ENCODE results near the gene SERPINE1. TPM values are rescaled to one million over a fixed set of nuclear protein-coding genes. Genes with fewer than 3 reads are reported as not detected.

The SERPINE1 gene
- total RNA-seq, 1 experiment from 2014 or later, result 12.8 TPM

GRCh38 chr7:101134399-101134980 lies 7.6 kb downstream of the SERPINE1 start:
- Histone ChIP-seq H3K79me2 (ENCODE audit: insufficient read depth, low read length) (no peaks in the 10 kb centered on the region), H4K20me1 (ENCODE audit: insufficient read depth) (no peaks in the 10 kb centered on the region), H3K4me1 (ENCODE audit: control insufficient read depth in 1 of 2, insufficient read depth in 2 of 2, low read length in 2 of 2) (peaks cover 14 to 44% of the 10 kb centered on the region in 2 experiments), H3K4me3 (replicated peaks in 1 of 2; ENCODE audit: low read depth in 1 of 2, low read length in 2 of 2) (no peak overlapping the region), H3K27ac (ENCODE audit: low read depth, low read length) (no peak overlapping the region), H3K36me3 (ENCODE audit: control insufficient read depth in 1 of 2, insufficient read depth in 2 of 2, low read length in 2 of 2) (peaks cover 0 to 5% of the 10 kb centered on the region in 2 experiments; a peak in 1 of 4 replicates), H3K4me2 (ENCODE audit: low read length) (no peak overlapping the region), H3K9me2 (ENCODE audit: insufficient read depth) (no peaks in the 10 kb centered on the region), H3K27me3 (ENCODE audit: insufficient read depth, low read length) (no peaks in the 10 kb centered on the region), H2AFZ (ENCODE audit: low read depth, low read length, poor library complexity, severe bottlenecking) (no peak overlapping the region), H3K9ac (ENCODE audit: low read length) (no peak overlapping the region), H3K9me3 (ENCODE audit: control insufficient read depth in 1 of 2, insufficient read depth in 1 of 2, low read depth in 1 of 2, low read length in 2 of 2) (no peaks in the 10 kb centered on the region)
- ChIA-PET RAD21 (ENCODE audit: low non-redundant PET in 1 of 2, low total read pairs in 2 of 2, uncharacterized antibody in 2 of 2, unreplicated experiment in 2 of 2) (interaction anchor here in 1 of 2 experiments (0.6 kb wide), 1 partner anchor 178 kb away, joined by 3 read pairs; no protein-coding TSS in a partner anchor), POLR2A (interaction anchor here (0.6 to 0.7 kb wide), 2 partner anchors 9 to 82 kb away, joined by 3 to 4 read pairs; no protein-coding TSS in a partner anchor), CTCF (interaction anchor here (2.7 kb wide), 1 partner anchor 9 kb away, joined by 12 read pairs; no protein-coding TSS in a partner anchor)
- ATAC-seq (no peak), DNase-seq (ENCODE audit: low read depth, low spot score) (no peak)
- intact Hi-C loops (cut with micrococcal nuclease), result no loop called here
- no peak for TF ChIP-seq ATF3 (IDR thresholded peaks at IDR 0.05)
- no peak for TF ChIP-seq ZFX (IDR thresholded peaks at IDR 0.05)
- no TSS peak for BruUV-seq (replicated peaks)

- Histone ChIP-seq H2AFZ (ENCODE audit: low read depth, low read length, poor library complexity, severe bottlenecking) (no peak overlapping the region), H3K9me2 (ENCODE audit: insufficient read depth) (no peaks in the 10 kb centered on the region), H3K4me3 (replicated peaks in 1 of 2; ENCODE audit: low read depth in 1 of 2, low read length in 2 of 2) (peak overlapping the region in 1 of 2 experiments; percentile 49; a peak in 2 of 4 replicates), H3K9me3 (ENCODE audit: control insufficient read depth in 1 of 2, insufficient read depth in 1 of 2, low read depth in 1 of 2, low read length in 2 of 2) (no peaks in the 10 kb centered on the region), H3K27me3 (ENCODE audit: insufficient read depth, low read length) (no peaks in the 10 kb centered on the region), H3K27ac (ENCODE audit: low read depth, low read length) (peak overlapping the region; percentile 83), H3K9ac (ENCODE audit: low read length) (peak overlapping the region; percentile 66), H3K36me3 (ENCODE audit: control insufficient read depth in 1 of 2, insufficient read depth in 2 of 2, low read length in 2 of 2) (no peaks in the 10 kb centered on the region), H3K4me2 (ENCODE audit: low read length) (peak overlapping the region; percentile 86), H3K4me1 (ENCODE audit: control insufficient read depth in 1 of 2, insufficient read depth in 2 of 2, low read length in 2 of 2) (peaks cover 27 to 66% of the 10 kb centered on the region in 2 experiments), H4K20me1 (ENCODE audit: insufficient read depth) (no peaks in the 10 kb centered on the region), H3K79me2 (ENCODE audit: insufficient read depth, low read length) (no peaks in the 10 kb centered on the region)
- BruUV-seq (replicated peaks), result no TSS peak
- DNase-seq (ENCODE audit: low read depth, low spot score), result no peak
- peak; percentile 13; the same call in 1 of the 2 replicates for ATAC-seq
- TF ChIP-seq RAD21 (IDR thresholded peaks at IDR 0.05; ENCODE audit: low read depth) (no peak), MAX (IDR thresholded peaks at IDR 0.05) (no peak), CBX3 (IDR thresholded peaks at IDR 0.05; ENCODE audit: low read depth) (no peak), SIN3A (IDR thresholded peaks at IDR 0.05; ENCODE audit: low read depth) (no peak), ZBTB33 (IDR thresholded peaks at IDR 0.05; ENCODE audit: extremely low read depth, insufficient replicate concordance, low read length) (no peak), ZNF274 (IDR thresholded peaks at IDR 0.05; ENCODE audit: low read depth, low read length) (no peak), POLR2AphosphoS5 (IDR thresholded peaks at IDR 0.05; ENCODE audit: low read depth, low read length) (no peak), EGR1 (IDR thresholded peaks at IDR 0.05; ENCODE audit: low read depth) (no peak), CEBPB (IDR thresholded peaks at IDR 0.05; ENCODE audit: low read depth) (no peak)
- POLR2A ChIA-PET, result interaction anchor here (3.2 kb wide), 1 partner anchor 11 kb away, joined by 26 read pairs; the partner anchor contains the start of gene SERPINE1
- CTCF ChIA-PET, result interaction anchor here (0.7 to 2.2 kb wide), 5 partner anchors 11 to 145 kb away, joined by 3 to 16 read pairs (median 3); partner anchors contain the start of gene SERPINE1
- RAD21 ChIA-PET (ENCODE audit: low non-redundant PET in 1 of 2, low total read pairs in 2 of 2, uncharacterized antibody in 2 of 2, unreplicated experiment in 2 of 2), result no interaction called here
- intact Hi-C loops (cut with micrococcal nuclease), result loop anchor here (1.0 to 5.0 kb wide), 3 partner anchors 43 to 240 kb away; partner anchors contain the start of gene ACHE
Measured at GRCh38 chr7:101137651-101138212, 10.8 kb downstream of the SERPINE1 start.
